Neural cell (in vitro differentiated cells): Measurements from ENCODE around the gene COX10. TPM values are rescaled to one million over a fixed set of nuclear protein-coding genes. Genes with fewer than 3 reads are reported as not detected.

Source experiments
- H2AFZ ChIP-seq: fragments of 200-600, 300-800 bp; sonication (generic), shearing (Covaris generic); 2 replicates; pipeline ENCODE4 v1.6.0; 2014; ENCODE audit warnings: low read depth, mild to moderate bottlenecking, antibody characterized with exemption, low read length, moderate library complexity
- H3F3A ChIP-seq: fragments of 200-600 bp; shearing (Covaris generic); 2 replicates; pipeline ENCODE4 v1.6.1; 2016; ENCODE audit warnings: mild to moderate bottlenecking, moderate library complexity, mixed read lengths, antibody characterized with exemption, low read length; ENCODE audit not compliant: insufficient read depth, poor library complexity, severe bottlenecking
- H3K27ac ChIP-seq: fragments of 200-600, 300-800 bp; sonication (generic), shearing (Covaris generic); 2 replicates; pipeline ENCODE4 v1.5.1; 2014; ENCODE audit warnings: mild to moderate bottlenecking, low read length, moderate library complexity
- H3K27me3 ChIP-seq: fragments of 300-800, 200-600 bp; sonication (generic), shearing (Covaris generic); 2 replicates; pipeline ENCODE4 v1.6.0; 2014; ENCODE audit warnings: mild to moderate bottlenecking, low read depth, low read length, moderate library complexity; ENCODE audit not compliant: insufficient read depth
- H3K36me3 ChIP-seq: fragments of 300-800, 200-600 bp; sonication (generic), shearing (Covaris generic); 2 replicates; pipeline ENCODE4 v1.5.1; 2014; ENCODE audit warnings: mild to moderate bottlenecking, antibody characterized with exemption, low read length, moderate library complexity; ENCODE audit not compliant: insufficient read depth
- H3K4me2 ChIP-seq: fragments of 300-800, 200-600 bp; sonication (generic), shearing (Covaris generic); 2 replicates; pipeline ENCODE4 v1.6.0; 2014; ENCODE audit warnings: mild to moderate bottlenecking, low read length
- H3K4me3 ChIP-seq: fragments of 300-800, 200-600 bp; sonication (generic), shearing (Covaris generic); 2 replicates; pipeline ENCODE4 v1.5.1; 2014; ENCODE audit warnings: mild to moderate bottlenecking, low read length, moderate library complexity
- H3K79me2 ChIP-seq: fragments of 200-600 bp; shearing (Covaris generic); replicated peaks from 2 replicates; pipeline ENCODE4 v1.6.0; 2014; ENCODE audit warnings: mild to moderate bottlenecking, low read length, moderate library complexity; ENCODE audit not compliant: insufficient read depth
- H3K9ac ChIP-seq: fragments of 300-800, 200-600 bp; sonication (generic), shearing (Covaris generic); 2 replicates; pipeline ENCODE4 v1.6.1; 2016; ENCODE audit warnings: mild to moderate bottlenecking, low read length, mixed read lengths
- H3K9me2 ChIP-seq: fragments of 200-600 bp; shearing (Covaris generic); 2 replicates; pipeline ENCODE4 v1.6.1; 2016; ENCODE audit warnings: mild to moderate bottlenecking, low read length, mixed read lengths; ENCODE audit not compliant: insufficient read depth
- H3K9me3 ChIP-seq: fragments of 200-600, 300-800 bp; sonication (generic), shearing (Covaris generic); 2 replicates; pipeline ENCODE4 v1.6.1; 2016; ENCODE audit warnings: mild to moderate bottlenecking, mixed run types, low read length, moderate library complexity, mixed read lengths
- H4K20me1 ChIP-seq: fragments of 200-600 bp; shearing (Covaris generic); 2 replicates; pipeline ENCODE4 v1.6.1; 2016; ENCODE audit warnings: mild to moderate bottlenecking, mixed run types; ENCODE audit not compliant: insufficient read depth
- EP300 ChIP-seq: fragments of 450-650 bp; conservative IDR thresholded peaks from 2 replicates; pipeline ENCODE4 v1.6.1; 2014; ENCODE audit warnings: antibody characterized with exemption, mild to moderate bottlenecking, moderate library complexity; ENCODE audit not compliant: poor library complexity, severe bottlenecking
- EZH2 ChIP-seq: fragments of 200-600, 300-800 bp; shearing (Covaris generic), sonication (generic); IDR thresholded peaks from 2 replicates; pipeline ENCODE4 v1.6.1; 2014; ENCODE audit warnings: antibody characterized with exemption, low read length, borderline replicate concordance, mild to moderate bottlenecking; ENCODE audit not compliant: insufficient read depth, poor library complexity, severe bottlenecking
- MXI1 ChIP-seq: fragments of 450-650 bp; conservative IDR thresholded peaks from 2 replicates; pipeline ENCODE4 v1.6.1; 2014; ENCODE audit warnings: antibody characterized with exemption, mild to moderate bottlenecking; ENCODE audit not compliant: poor library complexity, severe bottlenecking
- POLR2AphosphoS5 ChIP-seq: IDR thresholded peaks from 2 replicates; pipeline ENCODE4 v1.6.1; 2012
- RAD21 ChIP-seq: fragments of 450-650 bp; conservative IDR thresholded peaks from 2 replicates; pipeline ENCODE4 v1.6.1; 2014; ENCODE audit warnings: antibody characterized with exemption, mild to moderate bottlenecking, moderate library complexity
- SMC3 ChIP-seq: fragments of 450-650 bp; conservative IDR thresholded peaks from 2 replicates; pipeline ENCODE4 v1.6.1; 2014; ENCODE audit warnings: antibody characterized with exemption, mild to moderate bottlenecking, moderate library complexity; ENCODE audit not compliant: poor library complexity
- TAF1 ChIP-seq: IDR thresholded peaks from 2 replicates; pipeline ENCODE4 v1.6.1; 2012; ENCODE audit warnings: low read depth
- polyA plus RNA-seq: library from polyadenylated mRNA; depleted of rRNA; stranded (reverse); fragments of >200 nt; gene quantifications from 2 replicates; pipeline ENCODE4 v1.2.3, GENCODE V29; 2014
- TF ChIP-seq, protein P1 (sequence below): IDR thresholded peaks from 2 replicates; pipeline ENCODE4 v1.6.1; 2012; ENCODE audit warnings: borderline replicate concordance
- TF ChIP-seq, protein P2 (sequence below): fragments of 450-650 bp; IDR thresholded peaks from 2 replicates; pipeline ENCODE4 v1.5.1; 2014; ENCODE audit warnings: antibody characterized with exemption, mild to moderate bottlenecking, moderate library complexity; ENCODE audit not compliant: poor library complexity, severe bottlenecking

COX10 gene
- polyA plus RNA-seq, 1 donor from 2014 or later = 7.2 TPM

DNA sequence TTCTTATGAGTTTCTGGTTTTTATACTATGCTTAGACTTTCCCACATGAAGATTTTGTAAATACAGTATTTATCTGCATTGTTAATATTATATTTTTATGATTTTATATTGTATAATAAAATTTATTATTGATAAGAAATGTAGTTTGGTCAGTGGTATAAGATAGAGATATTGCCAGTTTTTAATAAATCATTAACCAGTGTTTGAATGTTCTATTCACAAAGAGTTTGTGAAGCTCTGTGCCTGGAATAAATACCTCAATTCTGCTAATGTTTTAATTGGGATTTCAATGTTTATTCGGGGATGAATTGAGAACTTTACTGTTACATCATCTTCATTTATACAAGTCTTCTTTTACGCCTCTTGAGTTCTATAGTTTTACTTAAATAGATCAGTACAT is 16.9 kb downstream of the COX10 start:
- Histone ChIP-seq H3K27ac (no peak overlapping the region), H3K9me3 (no peaks in the 10 kb centered on the region), H3K79me2 (no peaks in the 10 kb centered on the region)

DNA sequence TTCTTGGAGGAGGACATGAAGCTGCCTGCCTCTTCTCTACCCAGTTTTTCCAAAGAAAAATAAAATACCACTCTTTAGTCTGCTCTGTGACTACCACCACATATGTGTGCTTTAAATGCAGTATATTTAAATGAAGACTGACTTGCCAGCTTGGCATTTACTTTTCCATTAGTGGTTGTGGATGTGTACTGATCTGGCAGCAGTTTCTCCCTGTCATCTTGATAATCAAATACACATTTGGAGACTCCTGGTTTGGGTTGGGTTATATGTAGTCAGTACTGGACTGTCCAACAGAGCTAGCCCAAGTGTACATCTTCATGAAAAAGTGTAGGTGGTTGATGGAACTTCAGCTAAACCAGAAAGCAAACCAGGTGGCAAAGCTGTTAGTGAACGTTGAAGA is 19.9 kb downstream of the COX10 start:
- Histone ChIP-seq H2AFZ (no peak overlapping the region), H3K4me3 (no peak overlapping the region), H3K9ac (no peak overlapping the region), H4K20me1 (no peaks in the 10 kb centered on the region), H3F3A (no peaks in the 10 kb centered on the region), H3K27ac (no peak overlapping the region), H3K9me3 (no peaks in the 10 kb centered on the region), H3K9me2 (no peaks in the 10 kb centered on the region), H3K36me3 (peaks cover 5% of the 10 kb centered on the region), H3K4me2 (no peak overlapping the region), H3K27me3 (no peaks in the 10 kb centered on the region), H3K79me2 (no peaks in the 10 kb centered on the region)
- TF ChIP-seq POLR2AphosphoS5 = no peak
- no peak for TF ChIP-seq MXI1
- TF ChIP-seq RAD21 = no peak
- TF ChIP-seq EP300 = no peak
- TF ChIP-seq SMC3 = no peak
- TF ChIP-seq EZH2 = no peak
- TF ChIP-seq, protein P1, sequence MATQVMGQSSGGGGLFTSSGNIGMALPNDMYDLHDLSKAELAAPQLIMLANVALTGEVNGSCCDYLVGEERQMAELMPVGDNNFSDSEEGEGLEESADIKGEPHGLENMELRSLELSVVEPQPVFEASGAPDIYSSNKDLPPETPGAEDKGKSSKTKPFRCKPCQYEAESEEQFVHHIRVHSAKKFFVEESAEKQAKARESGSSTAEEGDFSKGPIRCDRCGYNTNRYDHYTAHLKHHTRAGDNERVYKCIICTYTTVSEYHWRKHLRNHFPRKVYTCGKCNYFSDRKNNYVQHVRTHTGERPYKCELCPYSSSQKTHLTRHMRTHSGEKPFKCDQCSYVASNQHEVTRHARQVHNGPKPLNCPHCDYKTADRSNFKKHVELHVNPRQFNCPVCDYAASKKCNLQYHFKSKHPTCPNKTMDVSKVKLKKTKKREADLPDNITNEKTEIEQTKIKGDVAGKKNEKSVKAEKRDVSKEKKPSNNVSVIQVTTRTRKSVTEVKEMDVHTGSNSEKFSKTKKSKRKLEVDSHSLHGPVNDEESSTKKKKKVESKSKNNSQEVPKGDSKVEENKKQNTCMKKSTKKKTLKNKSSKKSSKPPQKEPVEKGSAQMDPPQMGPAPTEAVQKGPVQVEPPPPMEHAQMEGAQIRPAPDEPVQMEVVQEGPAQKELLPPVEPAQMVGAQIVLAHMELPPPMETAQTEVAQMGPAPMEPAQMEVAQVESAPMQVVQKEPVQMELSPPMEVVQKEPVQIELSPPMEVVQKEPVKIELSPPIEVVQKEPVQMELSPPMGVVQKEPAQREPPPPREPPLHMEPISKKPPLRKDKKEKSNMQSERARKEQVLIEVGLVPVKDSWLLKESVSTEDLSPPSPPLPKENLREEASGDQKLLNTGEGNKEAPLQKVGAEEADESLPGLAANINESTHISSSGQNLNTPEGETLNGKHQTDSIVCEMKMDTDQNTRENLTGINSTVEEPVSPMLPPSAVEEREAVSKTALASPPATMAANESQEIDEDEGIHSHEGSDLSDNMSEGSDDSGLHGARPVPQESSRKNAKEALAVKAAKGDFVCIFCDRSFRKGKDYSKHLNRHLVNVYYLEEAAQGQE = no peak
- TF ChIP-seq, protein P2, sequence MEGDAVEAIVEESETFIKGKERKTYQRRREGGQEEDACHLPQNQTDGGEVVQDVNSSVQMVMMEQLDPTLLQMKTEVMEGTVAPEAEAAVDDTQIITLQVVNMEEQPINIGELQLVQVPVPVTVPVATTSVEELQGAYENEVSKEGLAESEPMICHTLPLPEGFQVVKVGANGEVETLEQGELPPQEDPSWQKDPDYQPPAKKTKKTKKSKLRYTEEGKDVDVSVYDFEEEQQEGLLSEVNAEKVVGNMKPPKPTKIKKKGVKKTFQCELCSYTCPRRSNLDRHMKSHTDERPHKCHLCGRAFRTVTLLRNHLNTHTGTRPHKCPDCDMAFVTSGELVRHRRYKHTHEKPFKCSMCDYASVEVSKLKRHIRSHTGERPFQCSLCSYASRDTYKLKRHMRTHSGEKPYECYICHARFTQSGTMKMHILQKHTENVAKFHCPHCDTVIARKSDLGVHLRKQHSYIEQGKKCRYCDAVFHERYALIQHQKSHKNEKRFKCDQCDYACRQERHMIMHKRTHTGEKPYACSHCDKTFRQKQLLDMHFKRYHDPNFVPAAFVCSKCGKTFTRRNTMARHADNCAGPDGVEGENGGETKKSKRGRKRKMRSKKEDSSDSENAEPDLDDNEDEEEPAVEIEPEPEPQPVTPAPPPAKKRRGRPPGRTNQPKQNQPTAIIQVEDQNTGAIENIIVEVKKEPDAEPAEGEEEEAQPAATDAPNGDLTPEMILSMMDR = no peak
- TF ChIP-seq TAF1 = no peak

More for the DNA sequence above, 16.9 kb downstream of the COX10 start:
- Histone ChIP-seq H3K4me2 (no peak overlapping the region), H4K20me1 (no peaks in the 10 kb centered on the region), H3F3A (no peaks in the 10 kb centered on the region), H3K9me2 (no peaks in the 10 kb centered on the region), H3K9ac (no peak overlapping the region), H3K4me3 (no peak overlapping the region), H2AFZ (no peak overlapping the region), H3K36me3 (peaks cover 5% of the 10 kb centered on the region), H3K27me3 (no peaks in the 10 kb centered on the region)
- no peak for TF ChIP-seq POLR2AphosphoS5
- TF ChIP-seq EZH2 = no peak
- TF ChIP-seq, protein P1 = no peak
- no peak for TF ChIP-seq RAD21
- TF ChIP-seq, protein P2 = no peak
- TF ChIP-seq EP300 = no peak
- TF ChIP-seq SMC3 = no peak
